IPS-18c (cell line): Measurements from ENCODE around the gene KRAS.
A peak's percentile ranks its signal among the peaks of the same experiment; 100 is the strongest.

Source experiments
- H3K4me3 ChIP-seq: 2 replicates; pipeline ENCODE4 v1.7.0; 2013; ENCODE audit warnings: low read depth, mild to moderate bottlenecking, low read length, moderate library complexity; ENCODE audit not compliant: insufficient read depth
- H3K9me3 ChIP-seq: one replicate; pipeline ENCODE4 v1.6.1; 2013; ENCODE audit warnings: mild to moderate bottlenecking, low read length, moderate library complexity; ENCODE audit not compliant: control insufficient read depth, insufficient read depth

The KRAS gene

DNA sequence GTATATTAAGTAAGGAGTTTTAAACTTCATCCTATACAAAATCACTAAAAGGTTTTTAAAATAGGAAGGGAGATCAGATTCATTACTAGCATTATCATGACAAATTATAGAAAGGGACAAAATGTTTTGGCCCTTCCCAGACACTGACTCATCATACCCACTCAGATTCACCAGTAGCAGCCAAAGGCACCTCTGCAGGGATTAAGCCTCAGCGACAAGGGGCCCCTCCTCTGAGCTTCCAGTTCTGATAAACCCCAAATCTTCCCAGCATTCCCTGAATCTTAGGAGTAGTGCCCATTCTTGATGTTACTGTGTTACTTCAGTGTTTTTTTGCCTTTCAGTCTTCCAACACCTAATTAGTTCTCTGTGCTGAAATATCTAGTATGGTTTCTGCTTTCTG is 14.5 kb downstream of the KRAS start:
- Histone ChIP-seq H3K9me3 (no peaks in the 10 kb centered on the region), H3K4me3 (no peak overlapping the region)

GRCh38 chr12:25213338-25213737 is 37.4 kb downstream of the KRAS start:
- H3K4me3 ChIP-seq = no peak overlapping the region
- no peaks in the 10 kb centered on the region for H3K9me3 ChIP-seq

GRCh38 chr12:25208554-25208953 is 42.2 kb downstream of the KRAS start:
- no peak overlapping the region for H3K4me3 ChIP-seq
- no peaks in the 10 kb centered on the region for H3K9me3 ChIP-seq

GRCh38 chr12:25207846-25208245 is 42.9 kb downstream of the KRAS start:
- Histone ChIP-seq H3K9me3 (no peaks in the 10 kb centered on the region), H3K4me3 (no peak overlapping the region)

GRCh38 chr12:25207411-25207810 is 43.3 kb downstream of the KRAS start:
- Histone ChIP-seq H3K9me3 (no peaks in the 10 kb centered on the region), H3K4me3 (no peak overlapping the region)

GRCh38 chr12:25202137-25202536 is 48.6 kb downstream of the KRAS start:
- no peaks in the 10 kb centered on the region for H3K9me3 ChIP-seq

DNA sequence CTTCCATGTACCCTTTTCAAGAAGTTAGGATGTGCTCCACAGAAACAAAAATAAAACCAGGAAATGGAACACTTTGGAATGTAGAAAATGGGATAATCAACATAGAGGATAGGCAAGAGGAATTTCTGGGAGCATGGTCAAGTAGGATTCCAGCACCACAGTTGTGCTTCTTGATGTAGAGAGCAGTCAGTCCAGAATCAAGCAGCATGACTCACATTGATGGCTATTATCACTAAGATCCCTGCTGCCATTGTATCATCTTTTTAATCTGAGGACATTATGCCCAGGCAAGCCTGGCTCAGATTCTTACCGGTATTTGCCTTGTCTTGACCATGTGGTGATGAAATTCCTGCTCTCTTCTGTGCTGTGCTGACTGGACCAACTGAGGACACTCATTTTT is 50.0 kb downstream of the KRAS start:
- Histone ChIP-seq H3K9me3 (no peaks in the 10 kb centered on the region), H3K4me3 (no peak overlapping the region)

More at GRCh38 chr12:25202137-25202536, 48.6 kb downstream of the KRAS start:
- no peak overlapping the region for H3K4me3 ChIP-seq

DNA sequence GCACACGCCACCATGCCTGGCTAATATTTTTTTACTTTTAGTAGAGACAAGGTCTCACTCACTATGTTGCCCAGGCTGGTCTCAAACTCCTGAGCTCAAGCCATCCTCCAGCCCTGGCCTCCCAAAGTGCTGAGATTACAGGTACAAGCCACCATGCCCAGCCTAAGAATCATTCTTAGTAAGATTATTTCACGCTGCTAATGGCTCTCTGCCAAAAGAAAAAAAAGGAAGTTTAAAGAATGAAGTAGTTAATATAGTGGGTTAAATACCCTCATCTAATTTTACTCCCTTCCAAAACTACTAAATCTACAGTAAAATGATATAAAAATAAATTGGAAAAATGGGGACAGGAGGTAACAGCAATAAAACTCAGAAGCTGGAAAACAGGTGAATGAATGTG is 53.1 kb downstream of the KRAS start:
- Histone ChIP-seq H3K9me3 (no peaks in the 10 kb centered on the region), H3K4me3 (no peak overlapping the region)

GRCh38 chr12:25195056-25195971 is 55.4 kb downstream of the KRAS start, which contains the start of the genes DNAI7 and ETFRF1:
DNAI7 (minus strand) TSS chr12:25195160; CDS start chr12:25195078, 82 bp downstream.
ETFRF1 (plus strand) TSS chr12:25195237; CDS start chr12:25203957, 8,720 bp downstream.
- Histone ChIP-seq H3K4me3 (peak within 1 kb of the TSS; percentile 70), H3K9me3 (no peaks in the 10 kb centered on the region)

GRCh38 chr12:25194722-25195055 is 56.0 kb downstream of the KRAS start:
- H3K4me3 ChIP-seq = peak overlapping the region; percentile 70
- H3K9me3 ChIP-seq = no peaks in the 10 kb centered on the region

- H3K4me3 ChIP-seq = 0 out of 2 replicates have a peak overlapping the region, but pooled peaks have one; percentile 70
- H3K9me3 ChIP-seq = no peaks in the 10 kb centered on the region
Measured at GRCh38 chr12:25194214-25194613, 56.5 kb downstream of the KRAS start.

GRCh38 chr12:25190793-25191192 is 59.9 kb downstream of the KRAS start:
- no peak overlapping the region for H3K4me3 ChIP-seq
- H3K9me3 ChIP-seq = no peaks in the 10 kb centered on the region

- H3K4me3 ChIP-seq = no peak overlapping the region
Measured at GRCh38 chr12:25189656-25190055, 61.1 kb downstream of the KRAS start.

DNA sequence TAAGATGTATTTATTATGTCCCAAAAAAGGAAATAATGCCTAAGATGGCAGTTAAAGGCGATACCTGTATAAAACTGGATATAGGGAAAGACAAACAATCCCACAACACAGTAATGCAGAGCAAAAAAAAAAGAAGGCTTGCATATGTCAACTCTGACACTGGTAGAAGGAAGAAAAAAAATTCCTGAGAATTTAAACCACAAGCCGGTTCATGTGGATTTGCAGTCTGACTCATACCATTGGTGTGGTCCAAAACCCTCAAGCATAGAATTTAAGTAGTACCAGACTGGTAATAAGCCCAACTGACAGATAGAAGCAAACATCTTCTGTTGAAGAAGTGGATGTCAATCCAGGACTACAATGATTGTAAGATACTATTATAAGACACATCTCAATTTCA is 62.9 kb downstream of the KRAS start:
- Histone ChIP-seq H3K4me3 (no peak overlapping the region), H3K9me3 (no peaks in the 10 kb centered on the region)

More at GRCh38 chr12:25189656-25190055, 61.1 kb downstream of the KRAS start:
- no peaks in the 10 kb centered on the region for H3K9me3 ChIP-seq

DNA sequence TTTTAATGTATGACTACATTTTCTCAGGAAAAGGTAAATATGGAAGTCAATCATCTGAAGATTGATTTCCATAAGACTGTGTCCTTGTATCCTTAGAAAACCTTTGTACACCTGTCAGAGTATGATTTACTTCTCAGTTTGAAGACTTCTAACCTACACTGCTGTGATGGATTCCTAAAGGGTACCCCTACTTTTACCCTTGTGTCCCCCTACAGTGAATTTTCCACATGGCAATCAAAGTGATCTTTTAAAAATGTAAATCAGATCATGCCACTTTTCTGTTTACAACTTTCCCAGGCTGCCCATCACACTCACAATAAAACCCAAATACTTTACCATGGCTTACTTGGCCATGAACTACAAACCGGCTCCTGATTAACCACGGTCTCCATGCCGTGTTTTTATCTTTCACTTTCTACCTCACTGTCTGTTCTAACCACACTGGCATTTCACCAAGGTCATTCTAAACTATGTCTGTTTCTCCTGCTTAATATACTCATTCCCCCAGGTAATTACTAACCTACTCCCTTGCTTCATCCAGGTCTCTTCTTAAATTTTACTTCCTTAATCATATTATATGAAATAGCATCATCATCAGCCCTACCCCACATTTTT is 63.8 kb downstream of the KRAS start:
- H3K4me3 ChIP-seq = no peak overlapping the region
- H3K9me3 ChIP-seq = no peaks in the 10 kb centered on the region

DNA sequence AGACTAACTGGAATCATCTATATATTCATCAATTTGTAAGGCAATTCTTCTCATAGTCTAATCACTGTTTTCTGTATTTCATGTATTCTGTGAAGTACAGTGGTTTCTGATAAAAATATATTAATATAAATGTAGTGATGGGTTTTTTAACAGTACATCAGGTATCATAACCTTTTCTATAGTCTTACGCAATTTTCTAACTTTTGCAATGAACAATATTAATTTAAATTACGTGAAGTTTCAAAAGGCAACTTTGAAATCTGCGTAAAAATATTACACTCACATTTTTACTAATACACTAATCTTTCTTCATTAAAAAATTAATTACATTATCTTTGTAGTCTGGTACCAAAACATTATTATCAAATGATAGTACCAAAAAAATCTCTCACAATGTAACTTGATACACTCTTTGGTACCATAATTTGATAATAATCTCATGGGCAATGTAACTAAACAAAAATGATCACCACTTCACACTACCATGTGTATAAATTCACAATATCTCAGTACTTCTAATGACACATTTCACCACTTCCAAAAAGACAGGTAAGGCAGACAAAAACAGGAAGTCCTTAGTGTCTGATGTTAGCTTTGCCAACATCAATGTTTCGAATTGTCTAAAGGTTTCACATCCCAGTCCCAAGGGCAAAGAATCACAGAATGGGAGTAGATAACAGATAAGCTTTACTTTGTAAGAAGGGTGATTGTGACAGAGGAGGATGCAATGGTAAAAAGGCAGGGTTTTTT is 64.5 kb downstream of the KRAS start:
- Histone ChIP-seq H3K4me3 (no peak overlapping the region), H3K9me3 (no peaks in the 10 kb centered on the region)

GRCh38 chr12:25184132-25184531 is 66.6 kb downstream of the KRAS start:
- Histone ChIP-seq H3K4me3 (no peak overlapping the region), H3K9me3 (no peaks in the 10 kb centered on the region)

DNA sequence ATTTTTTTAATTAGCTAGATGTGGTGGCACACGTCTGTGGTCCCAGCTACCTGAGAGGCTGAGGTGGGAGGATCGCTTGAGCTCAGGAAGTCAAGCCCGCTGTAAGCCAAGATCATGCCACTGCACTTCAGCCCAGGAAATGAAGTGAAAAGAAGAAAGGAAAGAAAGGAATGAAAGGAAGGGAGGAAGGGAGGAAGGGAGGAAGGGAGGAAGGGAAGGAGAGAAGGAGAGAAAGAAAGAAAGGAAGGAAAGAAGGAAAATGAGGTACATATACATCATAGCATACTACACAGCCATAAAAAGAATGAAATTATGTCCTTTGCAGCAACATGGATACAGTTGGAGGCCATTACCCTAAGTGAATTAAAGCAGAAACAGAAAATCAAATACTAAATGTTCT is 68.0 kb downstream of the KRAS start:
- Histone ChIP-seq H3K4me3 (no peak overlapping the region), H3K9me3 (no peaks in the 10 kb centered on the region)
